SJSA1 (cell line): ENCODE measurements around the gene FMNL2. TPM values are rescaled to one million over a fixed set of nuclear protein-coding genes. Genes with fewer than 3 reads are reported as not detected.
A peak's percentile ranks its signal among the peaks of the same experiment; 100 is the strongest.

ENCODE experiments used
- DNase-seq, 2 experiments: peaks; one replicate each; pipeline ENCODE4 v3.0.0-alpha.2; 2015 to 2020; ENCODE audit warnings: low spot score in 2 of 2, low read depth in 1 of 2
- H3K27ac ChIP-seq: fragments of 250-450 bp; sonication (Bioruptor Pico); 2 replicates; pipeline ENCODE4 v1.5.1; 2020; ENCODE audit warnings: mild to moderate bottlenecking, moderate library complexity
- H3K27me3 ChIP-seq: fragments of 250-450 bp; sonication (Bioruptor Pico); replicated peaks from 2 replicates; pipeline ENCODE4 v1.5.1; 2020; ENCODE audit warnings: mild to moderate bottlenecking, moderate library complexity
- H3K36me3 ChIP-seq: fragments of 250-450 bp; sonication (Bioruptor Pico); 2 replicates; pipeline ENCODE4 v1.5.1; 2020; ENCODE audit warnings: mild to moderate bottlenecking
- H3K4me1 ChIP-seq: fragments of 250-450 bp; sonication (Bioruptor Pico); replicated peaks from 2 replicates; pipeline ENCODE4 v1.6.1; 2021; ENCODE audit warnings: mild to moderate bottlenecking
- H3K4me3 ChIP-seq: fragments of 250-450 bp; sonication (Bioruptor Pico); 2 replicates; pipeline ENCODE4 v1.5.1; 2020; ENCODE audit warnings: mild to moderate bottlenecking
- H3K9me3 ChIP-seq: fragments of 250-450 bp; sonication (Bioruptor Pico); replicated peaks from 2 replicates; pipeline ENCODE4 v1.5.1; 2020; ENCODE audit warnings: mild to moderate bottlenecking
- total RNA-seq: library from RNA; depleted of rRNA; stranded (reverse); fragments of >200 nt; shearing (Covaris generic); gene quantifications from 2 replicates; pipeline ENCODE4 v1.2.3, GENCODE V29; 2014

The FMNL2 gene
- total RNA-seq, 1 experiment from 2014 or later: 12.9 TPM

GRCh38 chr2:152556506-152556905, 221.5 kb downstream of the FMNL2 start:
- H3K4me1 ChIP-seq: peaks cover 14% of the 10 kb centered on the region
- H3K27ac ChIP-seq: no peak overlapping the region
- no peaks in the 10 kb centered on the region; the same call in 1 of the 2 replicates for H3K36me3 ChIP-seq
- no peak for DNase-seq
- no peaks in the 10 kb centered on the region for H3K9me3 ChIP-seq
- H3K27me3 ChIP-seq: no peaks in the 10 kb centered on the region
- H3K4me3 ChIP-seq: no peak overlapping the region

GRCh38 chr2:152557273-152557888, 222.4 kb downstream of the FMNL2 start:
- H3K4me1 ChIP-seq: peaks cover 14% of the 10 kb centered on the region
- no peaks in the 10 kb centered on the region; the same call in 1 of the 2 replicates for H3K36me3 ChIP-seq
- no peaks in the 10 kb centered on the region for H3K9me3 ChIP-seq
- no peak for DNase-seq
- no peaks in the 10 kb centered on the region for H3K27me3 ChIP-seq
- H3K4me3 ChIP-seq: no peak overlapping the region
- no peak overlapping the region for H3K27ac ChIP-seq

DNA sequence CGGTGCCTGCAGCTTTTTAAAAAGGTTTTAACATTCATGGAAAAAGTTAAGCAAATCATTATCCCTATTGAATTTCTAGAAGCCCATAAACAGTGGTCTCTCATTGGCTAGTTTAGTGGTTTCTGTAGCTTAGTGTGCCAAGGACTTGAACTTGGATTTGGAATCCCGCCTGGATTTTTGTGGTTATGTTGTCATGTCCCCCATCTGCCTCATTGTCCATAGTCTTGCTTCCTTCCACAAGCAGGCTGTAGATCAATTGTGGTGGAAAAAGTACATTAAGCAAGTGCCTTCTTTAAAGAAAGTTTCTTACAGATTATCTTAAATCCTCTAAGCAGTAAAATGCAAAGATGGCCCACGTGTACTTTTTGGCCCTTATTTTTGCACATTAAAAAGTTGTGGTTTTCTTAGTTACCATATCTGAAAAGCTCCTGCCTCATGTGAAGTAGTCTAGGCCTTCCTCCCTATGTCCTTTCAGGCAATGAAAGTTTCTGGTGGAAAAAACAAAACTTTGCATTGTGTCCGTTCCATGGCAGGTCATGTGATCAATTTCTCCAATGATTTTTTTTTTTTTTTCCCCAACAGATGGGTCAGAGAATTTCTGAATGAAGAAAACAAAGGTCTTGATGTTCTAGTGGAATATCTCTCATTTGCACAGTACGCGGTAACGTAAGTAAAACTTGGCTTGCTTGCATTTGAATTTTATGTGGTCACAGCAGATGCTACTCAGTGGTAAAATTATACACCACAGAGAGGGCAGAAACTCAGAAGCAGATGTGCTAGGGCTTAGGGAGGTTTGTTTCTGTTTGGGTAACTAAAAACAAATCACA, 223.4 kb downstream of the FMNL2 start:
- H3K27ac ChIP-seq: no peak overlapping the region
- H3K27me3 ChIP-seq: no peaks in the 10 kb centered on the region
- no peaks in the 10 kb centered on the region for H3K36me3 ChIP-seq
- no peaks in the 10 kb centered on the region for H3K9me3 ChIP-seq
- peaks cover 14% of the 10 kb centered on the region for H3K4me1 ChIP-seq
- no peak overlapping the region for H3K4me3 ChIP-seq
- DNase-seq: peak; percentile 49 to 50

DNA sequence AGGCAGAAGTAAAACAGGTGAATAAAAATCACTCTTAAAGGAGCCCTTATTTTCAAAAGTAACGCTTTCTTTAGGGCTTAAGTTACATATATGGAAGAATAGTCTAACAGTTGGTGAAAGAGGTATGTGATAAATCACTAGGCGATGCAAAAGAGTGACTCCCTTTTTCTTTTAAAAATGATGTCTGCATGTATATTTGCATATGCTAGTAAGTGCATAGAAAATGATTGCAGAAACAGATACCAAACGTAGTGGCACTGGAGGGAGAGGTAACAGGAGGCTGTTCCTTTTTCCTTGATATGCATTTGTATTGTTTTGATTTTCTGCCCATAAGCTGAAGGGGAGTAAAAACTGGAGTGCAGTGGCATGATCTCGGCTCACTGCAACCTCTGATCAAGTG, 224.0 kb downstream of the FMNL2 start:
- Histone ChIP-seq H3K4me3 (no peak overlapping the region), H3K36me3 (no peaks in the 10 kb centered on the region), H3K27ac (no peak overlapping the region), H3K9me3 (no peaks in the 10 kb centered on the region), H3K4me1 (peaks cover 14% of the 10 kb centered on the region), H3K27me3 (no peaks in the 10 kb centered on the region)
- DNase-seq: no peak

DNA sequence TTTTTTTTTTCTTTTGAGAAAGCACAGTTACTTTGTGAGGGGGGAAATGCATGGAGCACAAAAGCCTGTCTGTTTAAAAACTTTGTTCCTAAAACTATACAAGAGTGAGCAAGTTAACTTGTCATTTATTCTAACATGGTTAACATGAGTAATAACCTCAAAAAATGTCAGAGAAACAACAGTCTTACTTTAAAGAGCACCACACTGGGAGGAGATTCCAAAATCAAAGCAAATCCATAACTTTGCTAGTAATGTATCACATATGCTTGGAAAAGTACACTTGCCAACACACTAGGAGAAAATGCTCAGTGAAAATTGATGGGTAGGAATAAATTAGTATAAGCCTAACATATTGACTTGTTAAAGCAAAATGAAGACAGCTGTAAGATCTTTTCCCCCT, 225.2 kb downstream of the FMNL2 start:
- Histone ChIP-seq H3K27ac (no peak overlapping the region), H3K36me3 (no peaks in the 10 kb centered on the region), H3K9me3 (no peaks in the 10 kb centered on the region), H3K4me3 (no peak overlapping the region), H3K27me3 (no peaks in the 10 kb centered on the region), H3K4me1 (peaks cover 14% of the 10 kb centered on the region)
- DNase-seq: no peak

- Histone ChIP-seq H3K27me3 (no peaks in the 10 kb centered on the region), H3K27ac (no peak overlapping the region), H3K4me1 (peaks cover 14% of the 10 kb centered on the region), H3K9me3 (no peaks in the 10 kb centered on the region), H3K4me3 (no peak overlapping the region), H3K36me3 (no peaks in the 10 kb centered on the region)
- DNase-seq: no peak
Observed at GRCh38 chr2:152560873-152561595, 226.1 kb downstream of the FMNL2 start.

- H3K36me3 ChIP-seq: no peaks in the 10 kb centered on the region
- no peak for DNase-seq
- no peaks in the 10 kb centered on the region for H3K9me3 ChIP-seq
- no peaks in the 10 kb centered on the region for H3K27me3 ChIP-seq
- peaks cover 13% of the 10 kb centered on the region for H3K4me1 ChIP-seq
- H3K4me3 ChIP-seq: no peak overlapping the region
- H3K27ac ChIP-seq: no peak overlapping the region
Observed at GRCh38 chr2:152562198-152562884, 227.4 kb downstream of the FMNL2 start.

GRCh38 chr2:152563764-152564163, 228.8 kb downstream of the FMNL2 start:
- no peak overlapping the region for H3K4me3 ChIP-seq
- H3K27me3 ChIP-seq: no peaks in the 10 kb centered on the region
- H3K4me1 ChIP-seq: no peaks in the 10 kb centered on the region; the same call in 1 of the 2 replicates
- DNase-seq: no peak
- no peak overlapping the region for H3K27ac ChIP-seq
- no peaks in the 10 kb centered on the region for H3K36me3 ChIP-seq
- no peaks in the 10 kb centered on the region for H3K9me3 ChIP-seq

GRCh38 chr2:152564754-152565551, 230.0 kb downstream of the FMNL2 start:
- Histone ChIP-seq H3K27me3 (no peaks in the 10 kb centered on the region), H3K4me3 (no peak overlapping the region), H3K27ac (no peak overlapping the region), H3K4me1 (no peaks in the 10 kb centered on the region), H3K36me3 (no peaks in the 10 kb centered on the region), H3K9me3 (no peaks in the 10 kb centered on the region)
- DNase-seq: no peak

- Histone ChIP-seq H3K9me3 (no peaks in the 10 kb centered on the region), H3K4me3 (no peak overlapping the region), H3K36me3 (no peaks in the 10 kb centered on the region), H3K27me3 (no peaks in the 10 kb centered on the region), H3K4me1 (peaks cover 1% of the 10 kb centered on the region; the same call in 1 of the 2 replicates), H3K27ac (no peak overlapping the region)
- DNase-seq: no peak
Observed at GRCh38 chr2:152565884-152566727, 231.1 kb downstream of the FMNL2 start.

DNA sequence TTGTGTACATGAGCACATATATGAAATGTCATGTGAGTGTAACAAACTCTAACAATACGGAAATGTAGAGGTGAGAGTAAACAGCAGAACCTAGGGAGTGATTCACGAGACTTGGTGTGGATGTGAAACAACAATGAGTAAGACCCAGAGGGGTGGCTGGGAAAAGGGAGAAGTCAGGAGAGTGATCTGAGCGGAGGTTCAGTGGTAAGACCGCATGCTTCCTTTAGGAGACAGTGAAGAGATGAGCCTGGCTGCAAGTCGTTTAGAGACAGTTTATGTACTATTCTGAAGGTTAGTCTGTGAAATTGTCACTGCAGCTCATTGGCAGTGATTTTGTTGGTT, 231.7 kb downstream of the FMNL2 start:
- H3K36me3 ChIP-seq: no peaks in the 10 kb centered on the region
- H3K27ac ChIP-seq: no peak overlapping the region
- no peaks in the 10 kb centered on the region for H3K27me3 ChIP-seq
- no peak for DNase-seq
- peaks cover 4% of the 10 kb centered on the region; the same call in 1 of the 2 replicates for H3K4me1 ChIP-seq
- H3K9me3 ChIP-seq: no peaks in the 10 kb centered on the region
- H3K4me3 ChIP-seq: no peak overlapping the region

GRCh38 chr2:152568531-152568930, 233.6 kb downstream of the FMNL2 start:
- Histone ChIP-seq H3K9me3 (no peaks in the 10 kb centered on the region), H3K36me3 (no peaks in the 10 kb centered on the region), H3K27ac (no peak overlapping the region), H3K27me3 (no peaks in the 10 kb centered on the region), H3K4me1 (peaks cover 4% of the 10 kb centered on the region; the same call in 1 of the 2 replicates), H3K4me3 (no peak overlapping the region)
- DNase-seq: no peak
